Neutrophil (primary cell): Measurements from ENCODE around the gene FAM117B.

Experiments used
- H3K27ac ChIP-seq: fragments of 200-600 bp; sonication (generic); 2 replicates; pipeline ENCODE4 v1.5.1; 2016; ENCODE audit warnings: mild to moderate bottlenecking, moderate library complexity
- H3K27me3 ChIP-seq: fragments of 200-600 bp; sonication (generic); 2 replicates; pipeline ENCODE4 v1.6.0; 2016; ENCODE audit warnings: mild to moderate bottlenecking
- H3K36me3 ChIP-seq: fragments of 200-600 bp; sonication (generic); 2 replicates; pipeline ENCODE4 v1.5.1; 2017
- H3K4me1 ChIP-seq, 2 experiments: fragments of 200-600 bp in 1 of 2; sonication (generic) in 1 of 2; 1 replicate in 1 of 2; 2 replicates in 1 of 2; pipeline versions ENCODE4 v1.5.1 to v1.6.1; 2013 to 2016; ENCODE audit warnings: low read depth in 1 of 2, low read length in 1 of 2, mild to moderate bottlenecking in 1 of 2, moderate library complexity in 1 of 2; ENCODE audit not compliant: control insufficient read depth in 1 of 2, insufficient read depth in 1 of 2
- H3K4me3 ChIP-seq, 2 experiments: fragments of 200-600 bp in 1 of 2; sonication (generic) in 1 of 2; 1 replicate in 1 of 2; 2 replicates in 1 of 2; pipeline ENCODE4 v1.5.1; 2013 to 2016; ENCODE audit warnings: low read depth in 1 of 2, low read length in 1 of 2, mild to moderate bottlenecking in 1 of 2, moderate library complexity in 1 of 2
- H3K9me3 ChIP-seq: fragments of 200-600 bp; sonication (generic); 2 replicates; pipeline ENCODE4 v1.5.1; 2016
- CTCF ChIP-seq: fragments of 200-600 bp; sonication (generic); IDR thresholded peaks from 2 replicates; pipeline ENCODE4 v1.5.1; 2016; ENCODE audit warnings: antibody characterized with exemption

FAM117B gene

GRCh38 chr2:202750763-202751427, 116.1 kb downstream of the FAM117B start:
- Histone ChIP-seq H3K9me3 (no peaks in the 10 kb centered on the region), H3K4me3 (no peak overlapping the region), H3K36me3 (no peaks in the 10 kb centered on the region), H3K4me1 (no peaks in the 10 kb centered on the region), H3K27ac (no peak overlapping the region), H3K27me3 (no peaks in the 10 kb centered on the region)
- no peak for TF ChIP-seq CTCF

- H3K27me3 ChIP-seq = no peaks in the 10 kb centered on the region
- no peak overlapping the region for H3K4me3 ChIP-seq
- H3K4me1 ChIP-seq = no peaks in the 10 kb centered on the region
- H3K9me3 ChIP-seq = no peaks in the 10 kb centered on the region
- no peak for TF ChIP-seq CTCF
- H3K36me3 ChIP-seq = no peaks in the 10 kb centered on the region
- no peak overlapping the region for H3K27ac ChIP-seq
Measured at GRCh38 chr2:202752071-202752470, 117.3 kb downstream of the FAM117B start.

GRCh38 chr2:202754936-202755335, 120.2 kb downstream of the FAM117B start:
- Histone ChIP-seq H3K27me3 (no peaks in the 10 kb centered on the region), H3K27ac (no peak overlapping the region), H3K4me3 (no peak overlapping the region), H3K36me3 (no peaks in the 10 kb centered on the region), H3K4me1 (no peaks in the 10 kb centered on the region), H3K9me3 (no peaks in the 10 kb centered on the region)
- no peak for TF ChIP-seq CTCF

- H3K4me3 ChIP-seq = no peak overlapping the region
- no peaks in the 10 kb centered on the region for H3K4me1 ChIP-seq
- TF ChIP-seq CTCF = no peak
- no peaks in the 10 kb centered on the region for H3K9me3 ChIP-seq
- no peaks in the 10 kb centered on the region for H3K36me3 ChIP-seq
- H3K27ac ChIP-seq = no peak overlapping the region
- no peaks in the 10 kb centered on the region for H3K27me3 ChIP-seq
Measured at GRCh38 chr2:202756598-202756997, 121.8 kb downstream of the FAM117B start.

- no peak overlapping the region for H3K27ac ChIP-seq
- H3K36me3 ChIP-seq = no peaks in the 10 kb centered on the region
- TF ChIP-seq CTCF = no peak
- H3K4me1 ChIP-seq = no peaks in the 10 kb centered on the region
- H3K9me3 ChIP-seq = no peaks in the 10 kb centered on the region
- no peaks in the 10 kb centered on the region for H3K27me3 ChIP-seq
- H3K4me3 ChIP-seq = no peak overlapping the region
Measured at GRCh38 chr2:202757339-202757738, 122.6 kb downstream of the FAM117B start.
